Endothelial cell of umbilical vein (primary cell): ENCODE results near the gene NCKAP5. TPM values are rescaled to one million over a fixed set of nuclear protein-coding genes. Genes with fewer than 3 reads are reported as not detected.

Experiments
- BruUV-seq: library from RNA; stranded (reverse); fragments of 400-500 nt; replicated peaks from 2 replicates; lab custom pipeline; 2021; lab: Mats Ljungman, UMichigan
- CTCF ChIA-PET: fragments of 300-600, 350-600 bp; sonication (Branson Sonifier 250); formaldehyde crosslinking; loops from one replicate; lab custom pipeline; 2021; ENCODE audit warnings: antibody characterized with exemption, inconsistent platforms; lab: Charles Lee
- POLR2A ChIA-PET: fragments of 300-600, 350-600 bp; sonication (Branson Sonifier 250); formaldehyde crosslinking; loops from one replicate; lab custom pipeline; 2021; ENCODE audit warnings: antibody characterized with exemption, inconsistent platforms; lab: Charles Lee
- DNase-seq: peaks from one replicate; pipeline ENCODE4 v3.0.0-alpha.2; 2011; ENCODE audit warnings: low read depth, low spot score
- FAIRE-seq: peaks from 2 replicates; lab custom pipeline; 2011; peaks lifted over from hg19 to GRCh38; lab: Jason Lieb, UNC
- H2AFZ ChIP-seq: 2 replicates; pipeline ENCODE4 v1.6.0; 2012; ENCODE audit warnings: low read depth, low read length, control low read depth, inconsistent platforms
- H3K27ac ChIP-seq: 2 replicates; pipeline ENCODE4 v1.5.1; 2011; ENCODE audit warnings: low read depth, mild to moderate bottlenecking, control low read depth, low read length, moderate library complexity; ENCODE audit not compliant: insufficient read depth
- H3K27me3 ChIP-seq, 2 experiments: 2 replicates each; pipeline versions ENCODE4 v1.6.0 to v1.6.1; 2011; ENCODE audit warnings: low read length in 2 of 2, mixed read lengths in 1 of 2; ENCODE audit not compliant: control insufficient read depth in 2 of 2, insufficient read depth in 2 of 2
- H3K36me3 ChIP-seq, 2 experiments: 2 replicates in 1 of 2; 3 replicates in 1 of 2; pipeline ENCODE4 v1.5.1; 2011; ENCODE audit warnings: low read length in 2 of 2, mild to moderate bottlenecking in 1 of 2, moderate library complexity in 1 of 2; ENCODE audit not compliant: control insufficient read depth in 2 of 2, insufficient read depth in 2 of 2; ENCODE audit errors: extremely low read depth in 1 of 2
- H3K4me1 ChIP-seq: 3 replicates; pipeline ENCODE4 v1.5.1; 2011; ENCODE audit warnings: mild to moderate bottlenecking, low read length; ENCODE audit not compliant: control insufficient read depth, insufficient read depth; ENCODE audit errors: extremely low read depth
- H3K4me2 ChIP-seq: 2 replicates; pipeline ENCODE4 v1.6.1; 2011; ENCODE audit warnings: low read length, control low read depth, mixed read lengths; ENCODE audit not compliant: insufficient read depth
- H3K4me3 ChIP-seq, 3 experiments: fragments of 200-600 bp in 1 of 3; sonication (generic), shearing (Covaris generic) in 1 of 3; replicated peaks in 1 of 3; 2 replicates each; pipeline ENCODE4 v1.5.1; 2011 to 2016; ENCODE audit warnings: control low read depth in 3 of 3, low read length in 3 of 3, mild to moderate bottlenecking in 2 of 3, inconsistent platforms in 1 of 3, low read depth in 1 of 3, moderate library complexity in 1 of 3; ENCODE audit not compliant: insufficient read depth in 1 of 3
- H3K79me2 ChIP-seq: 2 replicates; pipeline ENCODE4 v1.6.0; 2012; ENCODE audit warnings: low read length, inconsistent platforms; ENCODE audit not compliant: control insufficient read depth, insufficient read depth
- H3K9ac ChIP-seq: replicated peaks from 2 replicates; pipeline ENCODE3; 2011; ENCODE audit warnings: low read length, control low read depth; ENCODE audit not compliant: insufficient read depth; ENCODE audit errors: extremely low read depth
- H3K9me1 ChIP-seq: replicated peaks from 3 replicates; pipeline ENCODE4 v1.6.0; 2011; ENCODE audit warnings: mild to moderate bottlenecking, low read length; ENCODE audit not compliant: control insufficient read depth, insufficient read depth; ENCODE audit errors: extremely low read depth
- H3K9me3 ChIP-seq: replicated peaks from 2 replicates; pipeline ENCODE4 v1.5.1; 2012; ENCODE audit warnings: low read length, inconsistent platforms; ENCODE audit not compliant: control insufficient read depth, insufficient read depth
- H4K20me1 ChIP-seq: replicated peaks from 2 replicates; pipeline ENCODE3; 2011; ENCODE audit warnings: mild to moderate bottlenecking, low read length; ENCODE audit not compliant: control insufficient read depth, insufficient read depth; ENCODE audit errors: extremely low read depth
- EZH2 ChIP-seq: IDR thresholded peaks from 2 replicates; pipeline ENCODE4 v1.6.1; 2012; ENCODE audit warnings: borderline replicate concordance, low read depth, mild to moderate bottlenecking, moderate library complexity, low read length, inconsistent platforms; ENCODE audit not compliant: severe bottlenecking
- FOS ChIP-seq: IDR thresholded peaks from 2 replicates; pipeline ENCODE4 v1.6.1; 2011; ENCODE audit warnings: mild to moderate bottlenecking, low read length, moderate library complexity, borderline replicate concordance; ENCODE audit not compliant: insufficient read depth
- GATA2 ChIP-seq: IDR thresholded peaks from 2 replicates; pipeline ENCODE4 v1.7.0; 2011; ENCODE audit warnings: low read depth, mild to moderate bottlenecking, moderate library complexity, mixed read lengths, low read length; ENCODE audit not compliant: insufficient read length, insufficient read depth
- JUN ChIP-seq: IDR thresholded peaks from 2 replicates; pipeline ENCODE4 v1.6.1; 2011; ENCODE audit warnings: borderline replicate concordance, low read depth; ENCODE audit not compliant: insufficient read length, insufficient read depth
- dilution Hi-C: fragments of 300-500 bp; cut with MboI; formaldehyde crosslinking; loops from one replicate; pipeline ENCODE4 v1.15.0; 2019; ENCODE audit warnings: low sequenced_read_pairs; ENCODE audit not compliant: extremely low pct_ligation_motif_present
- intact Hi-C: fragments of 100-400 bp; cut with micrococcal nuclease; formaldehyde crosslinking; loops from one replicate; pipeline ENCODE4 v1.10.0; 2022
- polyA plus RNA-seq, 4 experiments: library from polyadenylated mRNA; depleted of rRNA in 3 of 4; stranded (reverse) in 3 of 4; unstranded in 1 of 4; fragments of >200 nt; gene quantifications; 2 replicates each; pipeline versions ENCODE4 v1.2.1 to v1.2.3, GENCODE V29; 2011 to 2012; ENCODE audit warnings: missing spikeins in 1 of 4
- total RNA-seq: library from RNA; stranded (reverse); gene quantifications from 2 replicates; pipeline ENCODE4 v1.2.3, GENCODE V29; 2021
- TF ChIP-seq, protein P1 (sequence below), 2 donors: IDR thresholded peaks; 1 replicate in 1 of 2; 2 replicates in 1 of 2; pipeline ENCODE4 v1.5.1; 2011; ENCODE audit warnings: low read length in 2 of 2, mild to moderate bottlenecking in 2 of 2, moderate library complexity in 2 of 2, control low read depth in 1 of 2, inconsistent platforms in 1 of 2, low read depth in 1 of 2; ENCODE audit not compliant: insufficient read depth in 1 of 2; ENCODE audit errors: extremely low read depth in 1 of 2

NCKAP5 gene
- total and polyA plus RNA-seq, 2 donors (not counting 3 experiments of a cell fraction or from before 2014, with no cell fraction given): 0.47 to 3.3 TPM

DNA sequence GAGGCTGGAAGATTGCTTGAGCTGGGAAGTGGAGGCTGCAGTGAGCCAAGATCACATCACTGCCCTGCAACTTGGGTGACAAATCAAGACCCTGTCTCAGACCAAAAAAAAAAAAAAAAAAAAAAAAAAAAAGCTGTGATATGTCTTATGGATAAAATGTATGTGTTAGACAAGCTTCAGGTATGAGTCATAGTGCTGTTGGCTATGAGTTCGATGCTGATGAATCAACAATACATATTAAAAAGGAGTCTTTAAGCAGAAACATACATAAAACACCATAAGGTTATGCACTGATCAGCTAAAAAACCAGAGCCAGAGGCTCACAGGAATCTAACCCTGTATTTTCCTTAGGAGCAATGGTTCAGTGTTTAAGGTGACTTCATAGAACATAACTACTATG is 332.3 kb downstream of the NCKAP5 start:
- no peaks in the 10 kb centered on the region for H3K9me3 ChIP-seq
- intact Hi-C loops (no loop called here), dilution Hi-C loops (no loop called here)
- no peak overlapping the region for H3K4me3 ChIP-seq
- no peak overlapping the region for H3K9ac ChIP-seq
- H3K9me1 ChIP-seq: no peaks in the 10 kb centered on the region
- no peaks in the 10 kb centered on the region for H3K36me3 ChIP-seq
- DNase-seq: no peak
- TF ChIP-seq, protein P1, sequence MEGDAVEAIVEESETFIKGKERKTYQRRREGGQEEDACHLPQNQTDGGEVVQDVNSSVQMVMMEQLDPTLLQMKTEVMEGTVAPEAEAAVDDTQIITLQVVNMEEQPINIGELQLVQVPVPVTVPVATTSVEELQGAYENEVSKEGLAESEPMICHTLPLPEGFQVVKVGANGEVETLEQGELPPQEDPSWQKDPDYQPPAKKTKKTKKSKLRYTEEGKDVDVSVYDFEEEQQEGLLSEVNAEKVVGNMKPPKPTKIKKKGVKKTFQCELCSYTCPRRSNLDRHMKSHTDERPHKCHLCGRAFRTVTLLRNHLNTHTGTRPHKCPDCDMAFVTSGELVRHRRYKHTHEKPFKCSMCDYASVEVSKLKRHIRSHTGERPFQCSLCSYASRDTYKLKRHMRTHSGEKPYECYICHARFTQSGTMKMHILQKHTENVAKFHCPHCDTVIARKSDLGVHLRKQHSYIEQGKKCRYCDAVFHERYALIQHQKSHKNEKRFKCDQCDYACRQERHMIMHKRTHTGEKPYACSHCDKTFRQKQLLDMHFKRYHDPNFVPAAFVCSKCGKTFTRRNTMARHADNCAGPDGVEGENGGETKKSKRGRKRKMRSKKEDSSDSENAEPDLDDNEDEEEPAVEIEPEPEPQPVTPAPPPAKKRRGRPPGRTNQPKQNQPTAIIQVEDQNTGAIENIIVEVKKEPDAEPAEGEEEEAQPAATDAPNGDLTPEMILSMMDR (IDR thresholded peaks at IDR 0.05; ENCODE audit: extremely low read depth in 1 of 2, insufficient read depth in 1 of 2, low read depth in 1 of 2, low read length in 2 of 2): no peak
- TF ChIP-seq FOS: peak; percentile 4
- CTCF ChIA-PET: no interaction called here
- POLR2A ChIA-PET: no interaction called here
- H3K27ac ChIP-seq: no peak overlapping the region
- H2AFZ ChIP-seq: no peak overlapping the region
- no TSS peak for BruUV-seq
- no peak overlapping the region for H3K4me2 ChIP-seq
- no peaks in the 10 kb centered on the region for H3K79me2 ChIP-seq
- no peaks in the 10 kb centered on the region for H3K27me3 ChIP-seq
- FAIRE-seq: no peak
- H3K4me1 ChIP-seq: peaks cover 23% of the 10 kb centered on the region
- H4K20me1 ChIP-seq: no peaks in the 10 kb centered on the region

- BruUV-seq: no TSS peak
- no peak for TF ChIP-seq EZH2
- TF ChIP-seq GATA2: peak; percentile 24
- TF ChIP-seq JUN: peak; percentile 43
- no peak for TF ChIP-seq FOS
- TF ChIP-seq, protein P1 (IDR thresholded peaks at IDR 0.05; ENCODE audit: extremely low read depth in 1 of 2, insufficient read depth in 1 of 2, low read depth in 1 of 2, low read length in 2 of 2): no peak
- H3K4me1 ChIP-seq: peaks cover 27% of the 10 kb centered on the region
- no peaks in the 10 kb centered on the region for H3K27me3 ChIP-seq
- no peaks in the 10 kb centered on the region for H3K36me3 ChIP-seq
- H3K9me1 ChIP-seq: no peaks in the 10 kb centered on the region
- ChIA-PET POLR2A (no interaction called here), CTCF (no interaction called here)
- dilution Hi-C loops (no loop called here), intact Hi-C loops (loop anchor here (2.0 kb wide), 1 partner anchor 16 kb away; no protein-coding TSS in a partner anchor)
- H3K4me3 ChIP-seq: no peak overlapping the region
- H3K79me2 ChIP-seq: no peaks in the 10 kb centered on the region
- peak overlapping the region; percentile 33 for H3K9ac ChIP-seq
- H3K9me3 ChIP-seq: no peaks in the 10 kb centered on the region
- no peaks in the 10 kb centered on the region for H4K20me1 ChIP-seq
- FAIRE-seq: no peak
- H3K27ac ChIP-seq: peak overlapping the region; percentile 67
- no peak overlapping the region for H2AFZ ChIP-seq
- peak overlapping the region; percentile 59 for H3K4me2 ChIP-seq
- peak; percentile 86 for DNase-seq
Observed at GRCh38 chr2:133232556-133232955, 335.7 kb downstream of the NCKAP5 start.
